HCT116 (cell line): ENCODE data around the gene PKN2. TPM values are rescaled to one million over a fixed set of nuclear protein-coding genes. Genes with fewer than 3 reads are reported as not detected.

Source experiments
- ATAC-seq: fragments of 200-7000 bp; cut with Tn5 transposase; 2 replicates; pipeline ENCODE4 v1.9.1; 2020; ENCODE audit warnings: mild to moderate bottlenecking, moderate library complexity
- BruUV-seq: library from RNA; stranded (reverse); fragments of 400-500 nt; replicated peaks from 2 replicates; lab custom pipeline; 2021; lab: Mats Ljungman, UMichigan
- CTCF ChIA-PET: fragments of 300-600 bp; sonication (Branson Sonifier 250); formaldehyde crosslinking; loops from one replicate; lab custom pipeline; 2021; ENCODE audit warnings: antibody characterized with exemption; lab: Charles Lee
- POLR2A ChIA-PET: fragments of 300-600, 350-600 bp; sonication (Branson Sonifier 250); formaldehyde crosslinking; loops from one replicate; lab custom pipeline; 2021; ENCODE audit warnings: antibody characterized with exemption; lab: Charles Lee
- RAD21 ChIA-PET, 2 experiments: fragments of 300-600 bp; sonication (Branson Sonifier 250); formaldehyde crosslinking; loops; one replicate each; lab custom pipeline; 2023; ENCODE audit warnings: low total read pairs in 2 of 2; ENCODE audit not compliant: uncharacterized antibody in 2 of 2, unreplicated experiment in 2 of 2, low non-redundant PET in 1 of 2; lab: Charles Lee
- DNase-seq: peaks from one replicate; pipeline ENCODE4 v3.0.0-alpha.2; 2010; ENCODE audit warnings: low read depth, low spot score
- H2AFZ ChIP-seq: fragments of 200-600 bp; shearing (Covaris generic), sonication (generic); 2 replicates; pipeline ENCODE4 v1.6.1; 2017; ENCODE audit warnings: low read depth, mixed run types, mixed read lengths, antibody characterized with exemption, low read length; ENCODE audit not compliant: poor library complexity, severe bottlenecking
- H3K27ac ChIP-seq: 2 replicates; pipeline ENCODE4 v1.5.1; 2012; ENCODE audit warnings: low read depth, low read length
- H3K27me3 ChIP-seq: fragments of 200-600 bp; sonication (generic); 2 replicates; pipeline ENCODE4 v1.6.1; 2016; ENCODE audit warnings: mixed run types, low read length, mixed read lengths; ENCODE audit not compliant: insufficient read depth
- H3K36me3 ChIP-seq, 2 experiments: fragments of 200-500 bp in 1 of 2; fragments of 200-600 bp in 1 of 2; sonication (Bioruptor generic) in 1 of 2; sonication (generic) in 1 of 2; 2 replicates each; pipeline versions ENCODE4 v1.5.1 to v1.6.1; 2014 to 2016; ENCODE audit warnings: low read length in 2 of 2, inconsistent platforms in 1 of 2, mixed read lengths in 1 of 2, mixed run types in 1 of 2; ENCODE audit not compliant: insufficient read depth in 2 of 2, control insufficient read depth in 1 of 2
- H3K4me1 ChIP-seq, 2 experiments: fragments of 200-600 bp in 1 of 2; sonication (generic) in 1 of 2; 2 replicates each; pipeline versions ENCODE4 v1.5.1 to v1.6.1; 2012 to 2017; ENCODE audit warnings: low read length in 2 of 2, inconsistent platforms in 1 of 2, mild to moderate bottlenecking in 1 of 2, mixed read lengths in 1 of 2, mixed run types in 1 of 2, moderate library complexity in 1 of 2; ENCODE audit not compliant: insufficient read depth in 2 of 2, control insufficient read depth in 1 of 2
- H3K4me2 ChIP-seq: fragments of 200-600 bp; sonication (generic); 2 replicates; pipeline ENCODE4 v1.6.1; 2017; ENCODE audit warnings: mixed run types, low read length, mixed read lengths
- H3K4me3 ChIP-seq, 2 experiments: fragments of 200-600 bp in 1 of 2; sonication (generic) in 1 of 2; replicated peaks in 1 of 2; 2 replicates each; pipeline ENCODE4 v1.5.1; 2011 to 2016; ENCODE audit warnings: low read length in 2 of 2, control low read depth in 1 of 2, low read depth in 1 of 2, mild to moderate bottlenecking in 1 of 2, mixed read lengths in 1 of 2, mixed run types in 1 of 2
- H3K79me2 ChIP-seq: fragments of 200-600 bp; sonication (generic); 2 replicates; pipeline ENCODE4 v1.6.1; 2017; ENCODE audit warnings: mild to moderate bottlenecking, mixed run types, low read length, moderate library complexity, mixed read lengths; ENCODE audit not compliant: insufficient read depth
- H3K9ac ChIP-seq: fragments of 200-600 bp; sonication (generic); 2 replicates; pipeline ENCODE4 v1.6.1; 2016; ENCODE audit warnings: low read length, mixed read lengths
- H3K9me2 ChIP-seq: fragments of 200-600 bp; sonication (generic), shearing (Covaris generic); 2 replicates; pipeline ENCODE4 v1.6.1; 2017; ENCODE audit warnings: mixed run types, mild to moderate bottlenecking, moderate library complexity; ENCODE audit not compliant: insufficient read depth
- H3K9me3 ChIP-seq, 2 experiments: fragments of 200-500 bp in 1 of 2; fragments of 200-600 bp in 1 of 2; sonication (Bioruptor generic) in 1 of 2; sonication (generic) in 1 of 2; 2 replicates each; pipeline ENCODE4 v1.6.1; 2014 to 2017; ENCODE audit warnings: low read length in 2 of 2, mixed read lengths in 2 of 2, inconsistent platforms in 1 of 2, low read depth in 1 of 2, mild to moderate bottlenecking in 1 of 2, mixed run types in 1 of 2, moderate library complexity in 1 of 2; ENCODE audit not compliant: control insufficient read depth in 1 of 2, insufficient read depth in 1 of 2
- H4K20me1 ChIP-seq: fragments of 200-600 bp; sonication (generic), shearing (Covaris generic); 2 replicates; pipeline ENCODE4 v1.6.1; 2017; ENCODE audit warnings: mixed run types, mild to moderate bottlenecking, moderate library complexity; ENCODE audit not compliant: insufficient read depth
- ATF3 ChIP-seq: IDR thresholded peaks from 2 replicates; pipeline ENCODE4 v1.6.1; 2012
- EGR1 ChIP-seq: IDR thresholded peaks from 2 replicates; pipeline ENCODE4 v1.6.1; 2012; ENCODE audit warnings: low read depth
- ELF1 ChIP-seq: IDR thresholded peaks from 2 replicates; pipeline ENCODE4 v1.6.1; 2012; ENCODE audit warnings: low read depth, borderline replicate concordance
- EZH2 ChIP-seq: fragments of 200-600 bp; sonication (generic); IDR thresholded peaks from 2 replicates; pipeline ENCODE4 v1.6.1; 2017; ENCODE audit warnings: antibody characterized with exemption, mixed run types
- EZH2phosphoT487 ChIP-seq: fragments of 200-600 bp; IDR thresholded peaks from 2 replicates; pipeline ENCODE4 v1.6.1; 2018; ENCODE audit warnings: antibody characterized with exemption, borderline replicate concordance
- FOSL1 ChIP-seq: IDR thresholded peaks from 2 replicates; pipeline ENCODE4 v1.6.1; 2012; ENCODE audit warnings: low read depth
- MAX ChIP-seq: IDR thresholded peaks from 2 replicates; pipeline ENCODE4 v1.6.1; 2012
- POLR2A ChIP-seq: IDR thresholded peaks from 2 replicates; pipeline ENCODE4 v1.7.0; 2011; ENCODE audit warnings: borderline replicate concordance; ENCODE audit not compliant: insufficient read depth, insufficient read length; ENCODE audit errors: extremely low read depth
- POLR2AphosphoS5 ChIP-seq: IDR thresholded peaks from 2 replicates; pipeline ENCODE4 v1.6.1; 2011; ENCODE audit warnings: mild to moderate bottlenecking, low read depth, low read length, moderate library complexity
- RAD21 ChIP-seq: IDR thresholded peaks from 2 replicates; pipeline ENCODE4 v1.6.1; 2012; ENCODE audit warnings: low read depth, mild to moderate bottlenecking
- SP1 ChIP-seq: IDR thresholded peaks from 2 replicates; pipeline ENCODE4 v1.6.1; 2012; ENCODE audit warnings: low read depth
- SRF ChIP-seq: IDR thresholded peaks from 2 replicates; pipeline ENCODE4 v1.6.1; 2012; ENCODE audit warnings: low read depth
- TCF7L2 ChIP-seq: IDR thresholded peaks from 2 replicates; pipeline ENCODE4 v1.7.0; 2011; ENCODE audit warnings: borderline replicate concordance, inconsistent platforms; ENCODE audit not compliant: insufficient read depth, insufficient read length; ENCODE audit errors: extremely low read depth
- ZBTB33 ChIP-seq: IDR thresholded peaks from 2 replicates; pipeline ENCODE4 v1.6.1; 2011; ENCODE audit warnings: mild to moderate bottlenecking, low read length, moderate library complexity; ENCODE audit not compliant: insufficient replicate concordance; ENCODE audit errors: extremely low read depth
- ZFX ChIP-seq: fragments of 450-650 bp; IDR thresholded peaks from 2 replicates; pipeline ENCODE4 v1.6.1; 2017
- intact Hi-C: fragments of 100-400 bp; cut with micrococcal nuclease; formaldehyde crosslinking; loops from 2 replicates; pipeline ENCODE4 v1.10.0; 2022
- total RNA-seq: library from RNA; stranded (reverse); gene quantifications from one replicate; pipeline ENCODE4 v1.2.1, GENCODE V29; 2021; ENCODE audit not compliant: unreplicated experiment

Gene PKN2
- total RNA-seq, 1 experiment from 2014 or later = 44.3 TPM

- Histone ChIP-seq H2AFZ (no peak overlapping the region), H3K27me3 (no peaks in the 10 kb centered on the region), H3K9me2 (peaks cover 3% of the 10 kb centered on the region; the same call in 1 of the 2 replicates), H3K9ac (no peak overlapping the region), H4K20me1 (peaks cover 5% of the 10 kb centered on the region; the same call in 1 of the 2 replicates), H3K9me3 (no peaks in the 10 kb centered on the region), H3K4me2 (no peak overlapping the region), H3K27ac (no peak overlapping the region), H3K79me2 (peaks cover 33% of the 10 kb centered on the region), H3K4me1 (no peaks in the 10 kb centered on the region), H3K4me3 (no peak overlapping the region), H3K36me3 (no peaks in the 10 kb centered on the region)
- no peak for DNase-seq
- intact Hi-C loops = no loop called here
- CTCF ChIA-PET = no interaction called here
- RAD21 ChIA-PET = no interaction called here
- no TSS peak for BruUV-seq
- POLR2A ChIA-PET = no interaction called here
- no peak for TF ChIP-seq SP1
- no peak for TF ChIP-seq ELF1
- TF ChIP-seq POLR2AphosphoS5 = no peak
- no peak for TF ChIP-seq EZH2phosphoT487
- no peak for TF ChIP-seq SRF
- TF ChIP-seq ZBTB33 = no peak
- TF ChIP-seq EZH2 = no peak
- TF ChIP-seq ATF3 = no peak
- no peak for TF ChIP-seq EGR1
- TF ChIP-seq FOSL1 = no peak
- no peak for TF ChIP-seq MAX
- TF ChIP-seq ZFX = no peak
- no peak for TF ChIP-seq RAD21
- no peak for TF ChIP-seq TCF7L2
- TF ChIP-seq POLR2A = no peak
- ATAC-seq = no peak
These were observed 58.5 kb downstream of the PKN2 start for GRCh38 chr1:88742531-88742930.
